ENCODE results near the gene ATP6V1C2.

ATP6V1C2 gene

GRCh38 chr2:10721396-10722251 is at the start of gene ATP6V1C2:
Gene ATP6V1C2, plus strand, starts transcription at chr2:10721630. Its CDS starts 1,220 bp downstream, at chr2:10722850.
- DNase-seq (ENCODE audit: low spot score) = no peak

GRCh38 chr2:10675131-10675530 is 46.3 kb upstream of the ATP6V1C2 start:
- no peak for DNase-seq (ENCODE audit: low spot score)

GRCh38 chr2:10678225-10678624 is 43.2 kb upstream of the ATP6V1C2 start:
- DNase-seq (ENCODE audit: low spot score) = no peak

GRCh38 chr2:10680214-10680613 is 41.2 kb upstream of the ATP6V1C2 start:
- DNase-seq (ENCODE audit: low spot score) = no peak

GRCh38 chr2:10680957-10681356 is 40.5 kb upstream of the ATP6V1C2 start:
- no peak for DNase-seq (ENCODE audit: low spot score)

GRCh38 chr2:10686176-10686730 is 35.2 kb upstream of the ATP6V1C2 start:
- DNase-seq (ENCODE audit: low spot score) = no peak

- no peak for DNase-seq (ENCODE audit: low spot score)
These were observed 32.3 kb upstream of the ATP6V1C2 start for GRCh38 chr2:10688921-10689807.

- no peak for DNase-seq (ENCODE audit: low spot score)
These were observed 29.9 kb upstream of the ATP6V1C2 start for GRCh38 chr2:10691521-10691920.

- no peak for DNase-seq (ENCODE audit: low spot score)
These were observed 21.2 kb upstream of the ATP6V1C2 start for GRCh38 chr2:10700078-10700803.

- DNase-seq (ENCODE audit: low spot score) = no peak
These were observed 17.3 kb upstream of the ATP6V1C2 start for GRCh38 chr2:10704034-10704594.

GRCh38 chr2:10706033-10706432 is 15.4 kb upstream of the ATP6V1C2 start:
- no peak for DNase-seq (ENCODE audit: low spot score)

GRCh38 chr2:10707831-10708230 is 13.6 kb upstream of the ATP6V1C2 start:
- no peak for DNase-seq (ENCODE audit: low spot score)

- no peak for DNase-seq (ENCODE audit: low spot score)
These were observed 12.0 kb upstream of the ATP6V1C2 start for GRCh38 chr2:10709290-10709939.

- DNase-seq (ENCODE audit: low spot score) = no peak
These were observed 9.1 kb upstream of the ATP6V1C2 start for GRCh38 chr2:10712185-10712809.

- DNase-seq (ENCODE audit: low spot score) = no peak
These were observed 4.8 kb upstream of the ATP6V1C2 start for GRCh38 chr2:10716581-10716980.

GRCh38 chr2:10717628-10718027 is 3.8 kb upstream of the ATP6V1C2 start:
- no peak for DNase-seq (ENCODE audit: low spot score)

GRCh38 chr2:10720306-10720705 is 1.1 kb upstream of the ATP6V1C2 start:
- no peak for DNase-seq (ENCODE audit: low spot score)

- DNase-seq (ENCODE audit: low spot score) = no peak
These were observed 459 bp upstream of the ATP6V1C2 start for GRCh38 chr2:10720947-10721395.

GRCh38 chr2:10722252-10722825 is 909 bp downstream of the ATP6V1C2 start:
- DNase-seq (ENCODE audit: low spot score) = no peak

GRCh38 chr2:10732924-10733565 is 11.6 kb downstream of the ATP6V1C2 start:
- no peak for DNase-seq (ENCODE audit: low spot score)

All from globus pallidus (tissue), 1 donor.